Liver (tissue), 9 donors: ENCODE results near the gene TMEM87B. TPM values are rescaled to one million over a fixed set of nuclear protein-coding genes. Genes with fewer than 3 reads are reported as not detected.

Experiments used
- DNase-seq: peaks from one replicate; pipeline ENCODE4 v3.0.0-alpha.2; 2017; ENCODE audit warnings: low spot score
- H3K27ac ChIP-seq, 2 donors: one replicate each; pipeline ENCODE4 v1.7.0; 2013; ENCODE audit warnings: inconsistent platforms in 2 of 2, low read length in 2 of 2, control low read depth in 1 of 2, low read depth in 1 of 2, mild to moderate bottlenecking in 1 of 2
- H3K27me3 ChIP-seq, 4 donors: one replicate each; pipeline versions ENCODE4 v1.6.1 to v1.7.0; 2013; ENCODE audit warnings: low read length in 3 of 4, inconsistent platforms in 1 of 4, mild to moderate bottlenecking in 1 of 4, moderate library complexity in 1 of 4; ENCODE audit not compliant: control insufficient read depth in 4 of 4, insufficient read depth in 4 of 4
- H3K36me3 ChIP-seq, 4 donors: one replicate each; pipeline versions ENCODE4 v1.6.1 to v1.7.0; 2013; ENCODE audit warnings: low read length in 3 of 4, mild to moderate bottlenecking in 3 of 4, low read depth in 1 of 4, moderate library complexity in 1 of 4; ENCODE audit not compliant: control insufficient read depth in 4 of 4, insufficient read depth in 3 of 4
- H3K4me1 ChIP-seq, 4 donors: one replicate each; pipeline versions ENCODE4 v1.6.1 to v1.7.0; 2013; ENCODE audit warnings: low read length in 3 of 4, mild to moderate bottlenecking in 3 of 4, moderate library complexity in 1 of 4; ENCODE audit not compliant: control insufficient read depth in 4 of 4, insufficient read depth in 4 of 4
- H3K4me3 ChIP-seq, 3 donors: one replicate each; pipeline versions ENCODE4 v1.6.1 to v1.7.0; 2013; ENCODE audit warnings: low read length in 3 of 3, control low read depth in 1 of 3, low read depth in 1 of 3, mild to moderate bottlenecking in 1 of 3
- H3K9ac ChIP-seq, 2 donors: one replicate each; pipeline ENCODE4 v1.7.0; 2013; ENCODE audit warnings: low read length in 2 of 2, mild to moderate bottlenecking in 2 of 2, moderate library complexity in 2 of 2, control low read depth in 1 of 2, low read depth in 1 of 2
- H3K9me3 ChIP-seq, 4 donors: one replicate each; pipeline versions ENCODE4 v1.6.1 to v1.7.0; 2013; ENCODE audit warnings: low read length in 3 of 4; ENCODE audit not compliant: control insufficient read depth in 4 of 4
- ATF3 ChIP-seq: IDR thresholded peaks from 2 replicates; pipeline ENCODE4 v1.6.1; 2016; ENCODE audit warnings: antibody characterized with exemption
- EGR1 ChIP-seq, 2 donors: IDR thresholded peaks; 2 replicates each; pipeline ENCODE4 v1.6.1; 2016 to 2018; ENCODE audit warnings: antibody characterized with exemption in 2 of 2, low read depth in 2 of 2
- HNF4A ChIP-seq, 2 donors: conservative IDR thresholded peaks; 2 replicates each; pipeline ENCODE4 v1.6.1; 2016; ENCODE audit warnings: antibody characterized with exemption in 2 of 2, mild to moderate bottlenecking in 2 of 2
- HNF4G ChIP-seq: IDR thresholded peaks from 2 replicates; pipeline ENCODE4 v1.6.1; 2016; ENCODE audit warnings: antibody characterized with exemption
- JUND ChIP-seq, 2 donors: IDR thresholded peaks; 2 replicates each; pipeline ENCODE4 v1.6.1; 2016; ENCODE audit warnings: antibody characterized with exemption in 2 of 2
- NR2F2 ChIP-seq: IDR thresholded peaks from 2 replicates; pipeline ENCODE4 v1.6.1; 2016; ENCODE audit warnings: antibody characterized with exemption
- RAD21 ChIP-seq, 2 donors: IDR thresholded peaks; 2 replicates each; pipeline ENCODE4 v1.6.1; 2016; ENCODE audit warnings: antibody characterized with exemption in 2 of 2, mild to moderate bottlenecking in 2 of 2
- RXRA ChIP-seq, 2 donors: IDR thresholded peaks; 2 replicates each; pipeline ENCODE4 v1.6.1; 2017 to 2018; ENCODE audit warnings: antibody characterized with exemption in 2 of 2, mild to moderate bottlenecking in 1 of 2
- SP1 ChIP-seq: IDR thresholded peaks from 2 replicates; pipeline ENCODE4 v1.6.1; 2018; ENCODE audit warnings: antibody characterized with exemption, mild to moderate bottlenecking
- TAF1 ChIP-seq: conservative IDR thresholded peaks from 2 replicates; pipeline ENCODE4 v1.6.1; 2016; ENCODE audit warnings: antibody characterized with exemption, mild to moderate bottlenecking
- YY1 ChIP-seq: IDR thresholded peaks from 2 replicates; pipeline ENCODE4 v1.6.1; 2016; ENCODE audit warnings: antibody characterized with exemption, mild to moderate bottlenecking
- WGBS: extraction: QIAGEN DNeasy Blood & Tissue Kit; methylation state at CpG from one replicate; pipeline ENCODE4 v1.1.7; 2013; 5-methylcytosine and 5-hydroxymethylcytosine counted together
- polyA plus RNA-seq, 2 donors: library from polyadenylated mRNA; stranded (reverse) in 1 of 2; unstranded in 1 of 2; fragments of 200-250 nt in 1 of 2; fragments of >200 nt in 1 of 2; fragmentation: Nextera tagmentation in 1 of 2; extraction: Ambion mirVana in 1 of 2; gene quantifications; one replicate each; pipeline versions ENCODE4 v1.2.1 to v1.2.3, GENCODE V29; 2013 to 2015
- total RNA-seq, 2 donors: library from RNA; depleted of rRNA; stranded (reverse); fragments of >200 nt; gene quantifications; one replicate each; pipeline ENCODE4 v1.2.3, GENCODE V29; 2014
- TF ChIP-seq, protein P1 (sequence below): IDR thresholded peaks from 2 replicates; pipeline ENCODE4 v1.6.1; 2016; ENCODE audit warnings: antibody characterized with exemption
- TF ChIP-seq, protein P2 (sequence below): IDR thresholded peaks from 2 replicates; pipeline ENCODE4 v1.6.1; 2016; ENCODE audit warnings: antibody characterized with exemption, mild to moderate bottlenecking
- TF ChIP-seq, protein P3 (sequence below): IDR thresholded peaks from 2 replicates; pipeline ENCODE4 v1.6.1; 2016; ENCODE audit warnings: antibody characterized with exemption
- TF ChIP-seq, protein P4 (sequence below): fragments of 150-350 bp; IDR thresholded peaks from 2 replicates; pipeline ENCODE4 v1.5.1; 2017; ENCODE audit warnings: improper control_type of control experiment, low read depth, low read length; ENCODE audit not compliant: missing input control
- donor health status: healthy.
- donor health status: healthy.
- donor health status: healthy.
- donor health status: healthy.
- donor health status: healthy.

Gene TMEM87B
- total and polyA plus RNA-seq, 4 donors, result 3.6 to 10.1 (median 6.0) TPM

DNA sequence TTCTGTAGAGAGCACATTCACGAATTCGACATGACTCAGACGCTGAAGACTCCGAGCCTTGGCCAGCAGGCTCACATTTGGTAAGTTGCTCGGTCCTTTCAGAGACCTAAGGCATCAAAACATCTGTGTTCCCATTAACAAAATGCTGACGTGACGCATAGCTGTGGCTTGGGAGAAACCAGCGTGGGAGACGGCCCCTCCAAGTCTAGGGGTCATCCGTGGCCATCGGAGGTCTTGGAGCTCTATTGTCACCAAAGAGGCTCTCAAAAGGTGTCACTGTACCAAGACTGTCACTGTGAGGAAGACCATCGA is 98.1 kb downstream of the TMEM87B start:
- Histone ChIP-seq H3K4me1 (peaks cover 0 to 9% (median 0%) of the 10 kb centered on the region in 4 donors), H3K27me3 (no peaks in the 10 kb centered on the region), H3K4me3 (no peak overlapping the region), H3K9me3 (no peaks in the 10 kb centered on the region), H3K9ac (no peak overlapping the region), H3K27ac (no peak overlapping the region), H3K36me3 (no peaks in the 10 kb centered on the region)
- TF ChIP-seq, protein P1, sequence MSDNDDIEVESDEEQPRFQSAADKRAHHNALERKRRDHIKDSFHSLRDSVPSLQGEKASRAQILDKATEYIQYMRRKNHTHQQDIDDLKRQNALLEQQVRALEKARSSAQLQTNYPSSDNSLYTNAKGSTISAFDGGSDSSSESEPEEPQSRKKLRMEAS, result no peak
- TF ChIP-seq EGR1 (IDR thresholded peaks at IDR 0.05; ENCODE audit: low read depth in 2 of 2) (no peak), HNF4A (conservative IDR thresholded peaks at IDR 0.05) (no peak), RXRA (IDR thresholded peaks at IDR 0.05) (no peak), HNF4G (no peak), JUND (IDR thresholded peaks at IDR 0.05) (no peak), YY1 (no peak), NR2F2 (no peak), TAF1 (no peak)
- TF ChIP-seq, protein P2, sequence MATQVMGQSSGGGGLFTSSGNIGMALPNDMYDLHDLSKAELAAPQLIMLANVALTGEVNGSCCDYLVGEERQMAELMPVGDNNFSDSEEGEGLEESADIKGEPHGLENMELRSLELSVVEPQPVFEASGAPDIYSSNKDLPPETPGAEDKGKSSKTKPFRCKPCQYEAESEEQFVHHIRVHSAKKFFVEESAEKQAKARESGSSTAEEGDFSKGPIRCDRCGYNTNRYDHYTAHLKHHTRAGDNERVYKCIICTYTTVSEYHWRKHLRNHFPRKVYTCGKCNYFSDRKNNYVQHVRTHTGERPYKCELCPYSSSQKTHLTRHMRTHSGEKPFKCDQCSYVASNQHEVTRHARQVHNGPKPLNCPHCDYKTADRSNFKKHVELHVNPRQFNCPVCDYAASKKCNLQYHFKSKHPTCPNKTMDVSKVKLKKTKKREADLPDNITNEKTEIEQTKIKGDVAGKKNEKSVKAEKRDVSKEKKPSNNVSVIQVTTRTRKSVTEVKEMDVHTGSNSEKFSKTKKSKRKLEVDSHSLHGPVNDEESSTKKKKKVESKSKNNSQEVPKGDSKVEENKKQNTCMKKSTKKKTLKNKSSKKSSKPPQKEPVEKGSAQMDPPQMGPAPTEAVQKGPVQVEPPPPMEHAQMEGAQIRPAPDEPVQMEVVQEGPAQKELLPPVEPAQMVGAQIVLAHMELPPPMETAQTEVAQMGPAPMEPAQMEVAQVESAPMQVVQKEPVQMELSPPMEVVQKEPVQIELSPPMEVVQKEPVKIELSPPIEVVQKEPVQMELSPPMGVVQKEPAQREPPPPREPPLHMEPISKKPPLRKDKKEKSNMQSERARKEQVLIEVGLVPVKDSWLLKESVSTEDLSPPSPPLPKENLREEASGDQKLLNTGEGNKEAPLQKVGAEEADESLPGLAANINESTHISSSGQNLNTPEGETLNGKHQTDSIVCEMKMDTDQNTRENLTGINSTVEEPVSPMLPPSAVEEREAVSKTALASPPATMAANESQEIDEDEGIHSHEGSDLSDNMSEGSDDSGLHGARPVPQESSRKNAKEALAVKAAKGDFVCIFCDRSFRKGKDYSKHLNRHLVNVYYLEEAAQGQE, result no peak
- TF ChIP-seq, protein P3, sequence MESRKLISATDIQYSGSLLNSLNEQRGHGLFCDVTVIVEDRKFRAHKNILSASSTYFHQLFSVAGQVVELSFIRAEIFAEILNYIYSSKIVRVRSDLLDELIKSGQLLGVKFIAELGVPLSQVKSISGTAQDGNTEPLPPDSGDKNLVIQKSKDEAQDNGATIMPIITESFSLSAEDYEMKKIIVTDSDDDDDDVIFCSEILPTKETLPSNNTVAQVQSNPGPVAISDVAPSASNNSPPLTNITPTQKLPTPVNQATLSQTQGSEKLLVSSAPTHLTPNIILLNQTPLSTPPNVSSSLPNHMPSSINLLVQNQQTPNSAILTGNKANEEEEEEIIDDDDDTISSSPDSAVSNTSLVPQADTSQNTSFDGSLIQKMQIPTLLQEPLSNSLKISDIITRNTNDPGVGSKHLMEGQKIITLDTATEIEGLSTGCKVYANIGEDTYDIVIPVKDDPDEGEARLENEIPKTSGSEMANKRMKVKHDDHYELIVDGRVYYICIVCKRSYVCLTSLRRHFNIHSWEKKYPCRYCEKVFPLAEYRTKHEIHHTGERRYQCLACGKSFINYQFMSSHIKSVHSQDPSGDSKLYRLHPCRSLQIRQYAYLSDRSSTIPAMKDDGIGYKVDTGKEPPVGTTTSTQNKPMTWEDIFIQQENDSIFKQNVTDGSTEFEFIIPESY, result no peak
- no peak for DNase-seq
- WGBS, result 97% methylated on average over 12 of the region's 12 CpGs

DNA sequence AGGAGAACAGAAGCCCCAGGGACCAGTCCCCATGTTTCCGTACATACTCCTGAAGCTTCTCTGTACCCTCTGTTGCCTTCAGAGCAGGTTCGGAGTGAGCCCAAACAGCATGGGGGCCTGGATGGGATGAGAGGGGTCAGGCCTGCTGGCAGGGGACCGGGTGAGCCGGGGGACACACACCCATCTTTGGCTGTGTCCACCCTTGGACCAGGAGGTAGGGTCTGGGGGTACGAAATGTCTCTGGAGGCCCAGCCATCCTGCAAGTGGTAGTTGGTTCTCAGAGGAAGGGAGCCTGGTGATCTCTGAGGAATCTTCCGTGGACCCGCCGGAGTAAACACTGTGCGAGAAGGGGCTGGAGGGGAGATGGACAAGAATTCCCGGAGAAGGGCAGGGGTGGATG is 98.4 kb downstream of the TMEM87B start:
- WGBS, result 99% methylated on average over 10 of the region's 10 CpGs
- H3K9ac ChIP-seq, result no peak overlapping the region
- TF ChIP-seq, protein P1, result no peak
- TF ChIP-seq EGR1 (IDR thresholded peaks at IDR 0.05; ENCODE audit: low read depth in 2 of 2), result no peak
- TF ChIP-seq HNF4G, result no peak
- TF ChIP-seq RXRA (IDR thresholded peaks at IDR 0.05), result no peak
- no peak for TF ChIP-seq TAF1
- no peak for TF ChIP-seq JUND (IDR thresholded peaks at IDR 0.05)
- TF ChIP-seq SP1, result no peak
- no peak for TF ChIP-seq YY1
- TF ChIP-seq, protein P2, result no peak
- TF ChIP-seq, protein P4, sequence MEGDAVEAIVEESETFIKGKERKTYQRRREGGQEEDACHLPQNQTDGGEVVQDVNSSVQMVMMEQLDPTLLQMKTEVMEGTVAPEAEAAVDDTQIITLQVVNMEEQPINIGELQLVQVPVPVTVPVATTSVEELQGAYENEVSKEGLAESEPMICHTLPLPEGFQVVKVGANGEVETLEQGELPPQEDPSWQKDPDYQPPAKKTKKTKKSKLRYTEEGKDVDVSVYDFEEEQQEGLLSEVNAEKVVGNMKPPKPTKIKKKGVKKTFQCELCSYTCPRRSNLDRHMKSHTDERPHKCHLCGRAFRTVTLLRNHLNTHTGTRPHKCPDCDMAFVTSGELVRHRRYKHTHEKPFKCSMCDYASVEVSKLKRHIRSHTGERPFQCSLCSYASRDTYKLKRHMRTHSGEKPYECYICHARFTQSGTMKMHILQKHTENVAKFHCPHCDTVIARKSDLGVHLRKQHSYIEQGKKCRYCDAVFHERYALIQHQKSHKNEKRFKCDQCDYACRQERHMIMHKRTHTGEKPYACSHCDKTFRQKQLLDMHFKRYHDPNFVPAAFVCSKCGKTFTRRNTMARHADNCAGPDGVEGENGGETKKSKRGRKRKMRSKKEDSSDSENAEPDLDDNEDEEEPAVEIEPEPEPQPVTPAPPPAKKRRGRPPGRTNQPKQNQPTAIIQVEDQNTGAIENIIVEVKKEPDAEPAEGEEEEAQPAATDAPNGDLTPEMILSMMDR, result no peak
- no peak for TF ChIP-seq RAD21 (IDR thresholded peaks at IDR 0.05)
- no peak for TF ChIP-seq NR2F2
- no peak for TF ChIP-seq ATF3
- no peaks in the 10 kb centered on the region for H3K36me3 ChIP-seq
- no peak for DNase-seq
- H3K4me1 ChIP-seq, result peaks cover 0 to 9% (median 0%) of the 10 kb centered on the region in 4 donors
- no peaks in the 10 kb centered on the region for H3K9me3 ChIP-seq
- no peak overlapping the region for H3K27ac ChIP-seq
- no peaks in the 10 kb centered on the region for H3K27me3 ChIP-seq
- H3K4me3 ChIP-seq, result no peak overlapping the region
